HepG2 (cell line): ENCODE results near the gene ATPAF1. TPM values are rescaled to one million over a fixed set of nuclear protein-coding genes. Genes with fewer than 3 reads are reported as not detected.

Experiments used
- ATAC-seq: fragments of 200-7000 bp; cut with Tn5 transposase; 3 replicates; pipeline ENCODE4 v1.9.1; 2020; ENCODE audit warnings: mild to moderate bottlenecking, moderate library complexity
- BruUV-seq: library from RNA; stranded (reverse); fragments of 400-500 nt; replicated peaks from 2 replicates; lab custom pipeline; 2021; lab: Mats Ljungman, UMichigan
- CTCF ChIA-PET: fragments of 300-600 bp; formaldehyde crosslinking; extraction: SDS; loops from one replicate; lab custom pipeline; 2021; ENCODE audit warnings: low total read pairs, inconsistent platforms, low intra/inter-chr PET ratio; lab: Yijun Ruan, JAX
- POLR2A ChIA-PET: fragments of 350-600 bp; sonication (Branson Sonifier 250); formaldehyde crosslinking; loops from one replicate; lab custom pipeline; 2020; ENCODE audit warnings: antibody characterized with exemption, inconsistent platforms; lab: Yijun Ruan, JAX
- DNase-seq: peaks from one replicate; pipeline ENCODE4 v3.0.0-alpha.2; 2015; ENCODE audit warnings: low spot score
- FAIRE-seq: peaks from 3 replicates; lab custom pipeline; 2011; peaks lifted over from hg19 to GRCh38; lab: Jason Lieb, UNC
- H2AFZ ChIP-seq: one replicate; pipeline ENCODE4 v1.6.1; 2011; ENCODE audit warnings: low read length, inconsistent platforms
- H3K27ac ChIP-seq: fragments of 300-600 bp; 3 replicates; pipeline ENCODE4 v1.8.0; 2011; ENCODE audit warnings: mixed run types, mild to moderate bottlenecking, mixed read lengths, low read length, inconsistent platforms; ENCODE audit not compliant: insufficient read depth; ENCODE audit errors: extremely low read length
- H3K27me3 ChIP-seq, 2 experiments: fragments of 200-600 bp in 1 of 2; 2 replicates in 1 of 2; 3 replicates in 1 of 2; pipeline versions ENCODE4 v1.6.0 to v1.8.0; 2011; ENCODE audit warnings: low read length in 2 of 2, mild to moderate bottlenecking in 2 of 2, moderate library complexity in 2 of 2, inconsistent platforms in 1 of 2; ENCODE audit not compliant: insufficient read depth in 2 of 2, control insufficient read depth in 1 of 2
- H3K36me3 ChIP-seq, 2 experiments: fragments of 200-600 bp in 1 of 2; replicated peaks in 1 of 2; 2 replicates in 1 of 2; 3 replicates in 1 of 2; pipeline versions ENCODE4 v1.5.1 to v1.8.0; 2011; ENCODE audit warnings: low read length in 2 of 2, inconsistent platforms in 1 of 2; ENCODE audit not compliant: insufficient read depth in 2 of 2, control insufficient read depth in 1 of 2
- H3K4me1 ChIP-seq: 2 replicates; pipeline ENCODE4 v1.5.1; 2012; ENCODE audit warnings: low read length, inconsistent platforms; ENCODE audit not compliant: insufficient read depth
- H3K4me2 ChIP-seq: 2 replicates; pipeline ENCODE4 v1.6.0; 2011; ENCODE audit warnings: low read depth, low read length, inconsistent platforms
- H3K4me3 ChIP-seq, 3 experiments: fragments of 200-600 bp in 1 of 3; sonication (generic), shearing (Covaris generic) in 1 of 3; replicated peaks in 1 of 3; 2 replicates each; pipeline ENCODE4 v1.5.1; 2011 to 2016; ENCODE audit warnings: low read length in 3 of 3, inconsistent platforms in 2 of 3, low read depth in 2 of 3, mild to moderate bottlenecking in 2 of 3, control low read depth in 1 of 3, mixed read lengths in 1 of 3; ENCODE audit not compliant: insufficient read depth in 1 of 3
- H3K79me2 ChIP-seq: one replicate; pipeline ENCODE4 v1.6.1; 2011; ENCODE audit warnings: low read length, inconsistent platforms; ENCODE audit not compliant: insufficient read depth
- H3K9ac ChIP-seq: 2 replicates; pipeline ENCODE4 v1.6.0; 2011; ENCODE audit warnings: mild to moderate bottlenecking, low read depth, low read length, inconsistent platforms; ENCODE audit not compliant: insufficient read depth
- H3K9me3 ChIP-seq: 2 replicates; pipeline ENCODE4 v1.5.1; 2012; ENCODE audit warnings: mild to moderate bottlenecking, low read length
- H4K20me1 ChIP-seq: 2 replicates; pipeline ENCODE4 v1.6.0; 2011; ENCODE audit warnings: inconsistent platforms, mild to moderate bottlenecking, low read length, moderate library complexity; ENCODE audit not compliant: insufficient read depth
- HHEX ChIP-seq: IDR thresholded peaks from 2 replicates; pipeline ENCODE4 v1.6.1; 2016; ENCODE audit warnings: control low read depth
- STAG1 ChIP-seq: sonication (generic); formaldehyde crosslinking; IDR thresholded peaks from 2 replicates; pipeline ENCODE4 v1.4.0; 2020; ENCODE audit warnings: missing genetic modification reagents
- TAF1 ChIP-seq: sonication (generic); formaldehyde crosslinking; IDR thresholded peaks from 2 replicates; pipeline ENCODE4 v1.4.0; 2020; ENCODE audit warnings: missing genetic modification reagents
- ZNF20 ChIP-seq: sonication (generic); formaldehyde crosslinking; IDR thresholded peaks from 2 replicates; pipeline ENCODE4 v1.4.0; 2020; ENCODE audit warnings: mild to moderate bottlenecking, moderate library complexity, missing genetic modification reagents
- ZNF460 ChIP-seq: sonication (generic); formaldehyde crosslinking; IDR thresholded peaks from 2 replicates; pipeline ENCODE4 v1.5.1; 2020; ENCODE audit warnings: missing genetic modification reagents, mild to moderate bottlenecking, borderline replicate concordance
- WGBS: methylation state at CpG from one replicate; pipeline ENCODE4 v1.1.6; 2017; ENCODE audit warnings: low lambda C conversion rate; 5-methylcytosine and 5-hydroxymethylcytosine counted together
- in situ Hi-C: cut with HindIII; loops from 2 replicates; pipeline ENCODE4 v1.10.0; 2017; ENCODE audit warnings: low pct_unique_long_range_greater_than_20kb; ENCODE audit not compliant: extremely low pct_ligation_motif_present
- intact Hi-C: fragments of 100-400 bp; cut with micrococcal nuclease; formaldehyde crosslinking; loops from one replicate; pipeline ENCODE4 v1.10.0; 2022; ENCODE audit not compliant: unreplicated experiment
- polyA plus RNA-seq, 8 experiments: library from polyadenylated mRNA; depleted of rRNA in 3 of 8; stranded (reverse) in 7 of 8; unstranded in 1 of 8; fragments of >200 nt; fragmentation: Illumina TruSeq in 4 of 8; extraction: Trizol in 4 of 8; gene quantifications; 2 replicates each; pipeline versions ENCODE4 v1.2.1 to v1.2.3, GENCODE V29; 2011 to 2016; ENCODE audit warnings: low read depth in 4 of 8, missing spikeins in 1 of 8, mixed read lengths in 1 of 8; ENCODE audit not compliant: insufficient read depth in 1 of 8
- total RNA-seq, 5 experiments: library from RNA; depleted of rRNA; stranded (reverse); fragments of >200 nt; fragmentation: Illumina TruSeq; extraction: Trizol; gene quantifications; 2 replicates each; pipeline ENCODE4 v1.2.3, GENCODE V29; 2016; ENCODE audit warnings: low read depth in 1 of 5
- TF ChIP-seq, protein P1 (sequence below): IDR thresholded peaks from 2 replicates; pipeline ENCODE4 v1.6.1; 2016; ENCODE audit warnings: missing compliant biosample characterization, missing genetic modification reagents, borderline replicate concordance
- TF ChIP-seq, protein P2 (sequence below): sonication (generic); formaldehyde crosslinking; IDR thresholded peaks from 2 replicates; pipeline ENCODE4 v1.8.1; 2022; ENCODE audit warnings: low read depth, mild to moderate bottlenecking, missing genetic modification reagents
- TF ChIP-seq, protein P3 (sequence below): sonication (generic); formaldehyde crosslinking; IDR thresholded peaks from 2 replicates; pipeline ENCODE4 v1.5.0; 2020; ENCODE audit warnings: mild to moderate bottlenecking, missing genetic modification reagents, moderate library complexity

Gene ATPAF1
- total and polyA plus RNA-seq, 2 of the 13 experiments (the other 11 are each of a cell fraction or from before 2014, with no cell fraction given): 66.6 to 76.7 TPM

DNA sequence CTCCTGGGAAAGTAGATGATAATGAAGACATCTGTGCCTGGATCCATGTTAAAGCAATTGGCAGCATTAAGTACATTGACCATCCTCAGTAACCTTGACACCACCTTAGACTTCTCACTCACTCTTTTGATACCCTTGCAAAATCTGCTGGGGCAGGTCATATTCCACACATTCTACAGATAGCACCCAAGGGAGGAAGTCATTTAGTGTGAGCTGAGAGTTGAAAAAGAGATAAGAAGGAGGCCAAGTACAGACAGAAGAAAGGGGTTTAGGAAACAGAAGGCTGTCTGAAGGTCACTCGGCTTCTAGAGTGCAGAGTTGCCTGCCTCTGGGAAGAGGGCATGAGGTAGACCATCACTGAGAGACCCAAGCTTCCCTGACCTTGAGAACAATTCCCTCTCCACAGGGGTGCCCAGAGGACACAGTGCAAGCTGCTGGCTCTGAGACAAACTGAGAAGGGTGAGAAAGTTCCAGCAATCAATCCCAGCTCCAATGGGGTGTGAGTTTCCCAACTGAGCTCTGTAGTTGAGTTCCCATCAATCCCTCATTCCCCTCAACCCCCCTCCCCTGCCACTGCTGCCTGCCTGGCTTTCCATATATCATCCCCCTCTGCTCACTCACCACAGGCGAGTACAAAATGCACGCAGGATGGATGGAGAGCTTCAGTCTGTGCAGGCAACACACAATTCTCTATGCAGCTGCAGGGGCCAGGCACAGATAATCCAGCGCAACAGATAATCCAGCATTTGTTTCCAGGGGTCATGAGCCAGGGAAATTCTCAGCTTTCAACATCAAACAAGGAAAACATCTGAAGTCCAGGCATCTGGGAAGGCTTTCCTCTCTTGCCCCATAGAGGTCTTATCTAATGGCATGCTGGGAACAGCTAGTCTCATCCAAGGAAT is 44.2 kb downstream of the ATPAF1 start (continued):
- TF ChIP-seq, protein P1, sequence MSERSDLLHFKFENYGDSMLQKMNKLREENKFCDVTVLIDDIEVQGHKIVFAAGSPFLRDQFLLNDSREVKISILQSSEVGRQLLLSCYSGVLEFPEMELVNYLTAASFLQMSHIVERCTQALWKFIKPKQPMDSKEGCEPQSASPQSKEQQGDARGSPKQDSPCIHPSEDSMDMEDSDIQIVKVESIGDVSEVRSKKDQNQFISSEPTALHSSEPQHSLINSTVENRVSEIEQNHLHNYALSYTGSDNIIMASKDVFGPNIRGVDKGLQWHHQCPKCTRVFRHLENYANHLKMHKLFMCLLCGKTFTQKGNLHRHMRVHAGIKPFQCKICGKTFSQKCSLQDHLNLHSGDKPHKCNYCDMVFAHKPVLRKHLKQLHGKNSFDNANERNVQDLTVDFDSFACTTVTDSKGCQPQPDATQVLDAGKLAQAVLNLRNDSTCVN: no peak
- TF ChIP-seq HHEX (CRISPR knock-in tag) (no peak), ZNF20 (CRISPR knock-in tag) (no peak), ZNF460 (CRISPR knock-in tag) (no peak)
- TF ChIP-seq, protein P2, sequence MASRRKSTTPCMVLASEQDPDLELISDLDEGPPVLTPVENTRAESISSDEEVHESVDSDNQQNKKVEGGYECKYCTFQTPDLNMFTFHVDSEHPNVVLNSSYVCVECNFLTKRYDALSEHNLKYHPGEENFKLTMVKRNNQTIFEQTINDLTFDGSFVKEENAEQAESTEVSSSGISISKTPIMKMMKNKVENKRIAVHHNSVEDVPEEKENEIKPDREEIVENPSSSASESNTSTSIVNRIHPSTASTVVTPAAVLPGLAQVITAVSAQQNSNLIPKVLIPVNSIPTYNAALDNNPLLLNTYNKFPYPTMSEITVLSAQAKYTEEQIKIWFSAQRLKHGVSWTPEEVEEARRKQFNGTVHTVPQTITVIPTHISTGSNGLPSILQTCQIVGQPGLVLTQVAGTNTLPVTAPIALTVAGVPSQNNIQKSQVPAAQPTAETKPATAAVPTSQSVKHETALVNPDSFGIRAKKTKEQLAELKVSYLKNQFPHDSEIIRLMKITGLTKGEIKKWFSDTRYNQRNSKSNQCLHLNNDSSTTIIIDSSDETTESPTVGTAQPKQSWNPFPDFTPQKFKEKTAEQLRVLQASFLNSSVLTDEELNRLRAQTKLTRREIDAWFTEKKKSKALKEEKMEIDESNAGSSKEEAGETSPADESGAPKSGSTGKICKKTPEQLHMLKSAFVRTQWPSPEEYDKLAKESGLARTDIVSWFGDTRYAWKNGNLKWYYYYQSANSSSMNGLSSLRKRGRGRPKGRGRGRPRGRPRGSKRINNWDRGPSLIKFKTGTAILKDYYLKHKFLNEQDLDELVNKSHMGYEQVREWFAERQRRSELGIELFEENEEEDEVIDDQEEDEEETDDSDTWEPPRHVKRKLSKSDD (CRISPR knock-in tag): no peak

DNA sequence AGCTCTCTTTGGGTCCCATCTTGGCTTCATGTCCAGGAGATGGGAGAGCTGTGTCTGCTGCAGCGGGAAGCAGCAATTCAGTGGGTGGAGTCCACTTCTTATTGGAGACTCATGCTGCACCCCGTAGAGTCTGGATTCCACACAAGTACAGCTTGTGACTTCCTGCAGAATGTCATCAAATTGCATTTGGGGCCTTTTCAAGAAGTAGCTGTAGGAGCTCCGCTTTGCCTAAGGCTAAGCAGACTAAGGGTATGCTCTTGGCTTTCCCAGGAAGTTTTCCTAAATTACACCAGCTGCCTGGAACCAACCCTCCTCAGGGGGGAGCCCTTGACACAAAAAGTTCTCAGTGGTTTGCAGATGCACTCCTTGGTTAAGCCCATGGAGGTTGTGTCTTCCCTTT is 45.8 kb downstream of the ATPAF1 start:
- Histone ChIP-seq H4K20me1 (no peaks in the 10 kb centered on the region), H3K27me3 (no peaks in the 10 kb centered on the region; a peak in 1 of 5 replicates), H3K79me2 (no peaks in the 10 kb centered on the region), H3K36me3 (no peaks in the 10 kb centered on the region), H3K4me1 (peaks cover 38% of the 10 kb centered on the region), H3K4me3 (no peak overlapping the region), H2AFZ (no peak overlapping the region), H3K4me2 (no peak overlapping the region), H3K9me3 (no peaks in the 10 kb centered on the region), H3K27ac (no peak overlapping the region), H3K9ac (no peak overlapping the region)
- peak; percentile 31 for DNase-seq
- in situ Hi-C loops (no loop called here), intact Hi-C loops (loop anchor here (1.0 kb wide), 1 partner anchor 103 kb away; no protein-coding TSS in a partner anchor)
- 43% methylated on average over 2 of the region's 3 CpGs for WGBS
- FAIRE-seq: peak; percentile 56
- TF ChIP-seq, protein P3, sequence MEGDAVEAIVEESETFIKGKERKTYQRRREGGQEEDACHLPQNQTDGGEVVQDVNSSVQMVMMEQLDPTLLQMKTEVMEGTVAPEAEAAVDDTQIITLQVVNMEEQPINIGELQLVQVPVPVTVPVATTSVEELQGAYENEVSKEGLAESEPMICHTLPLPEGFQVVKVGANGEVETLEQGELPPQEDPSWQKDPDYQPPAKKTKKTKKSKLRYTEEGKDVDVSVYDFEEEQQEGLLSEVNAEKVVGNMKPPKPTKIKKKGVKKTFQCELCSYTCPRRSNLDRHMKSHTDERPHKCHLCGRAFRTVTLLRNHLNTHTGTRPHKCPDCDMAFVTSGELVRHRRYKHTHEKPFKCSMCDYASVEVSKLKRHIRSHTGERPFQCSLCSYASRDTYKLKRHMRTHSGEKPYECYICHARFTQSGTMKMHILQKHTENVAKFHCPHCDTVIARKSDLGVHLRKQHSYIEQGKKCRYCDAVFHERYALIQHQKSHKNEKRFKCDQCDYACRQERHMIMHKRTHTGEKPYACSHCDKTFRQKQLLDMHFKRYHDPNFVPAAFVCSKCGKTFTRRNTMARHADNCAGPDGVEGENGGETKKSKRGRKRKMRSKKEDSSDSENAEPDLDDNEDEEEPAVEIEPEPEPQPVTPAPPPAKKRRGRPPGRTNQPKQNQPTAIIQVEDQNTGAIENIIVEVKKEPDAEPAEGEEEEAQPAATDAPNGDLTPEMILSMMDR (CRISPR knock-in tag): peak; percentile 59
- TF ChIP-seq STAG1 (CRISPR knock-in tag) (peak; percentile 56), TAF1 (CRISPR knock-in tag) (no peak)
- ATAC-seq: peak; percentile 56
- CTCF ChIA-PET: interaction anchor here (0.7 to 1.5 kb wide), 2 partner anchors 103 to 369 kb away, joined by 3 to 9 read pairs; no protein-coding TSS in a partner anchor
- POLR2A ChIA-PET: interaction anchor here (2.0 kb wide), 1 partner anchor 18 kb away, joined by 9 read pairs; the partner anchor contains the start of gene MKNK1
- no TSS peak for BruUV-seq
